Calu3 (cell line): ENCODE results near the gene SPOCK1. TPM values are rescaled to one million over a fixed set of nuclear protein-coding genes. Genes with fewer than 3 reads are reported as not detected.

Experiments used
- BruUV-seq: library from RNA; stranded (reverse); fragments of 400-500 nt; replicated peaks from 2 replicates; lab custom pipeline; 2021; lab: Mats Ljungman, UMichigan
- CTCF ChIA-PET: fragments of 300-600 bp; sonication (Branson Sonifier 250); formaldehyde crosslinking; loops from one replicate; lab custom pipeline; 2022; ENCODE audit warnings: antibody characterized with exemption; lab: Charles Lee
- DNase-seq: peaks from one replicate; pipeline ENCODE4 v3.0.0; 2022
- H3K27ac Mint-ChIP-seq: one replicate; pipeline ENCODE4 v1.8.0; 2022; ENCODE audit warnings: mixed read lengths; ENCODE audit not compliant: unreplicated experiment
- H3K27me3 Mint-ChIP-seq: one replicate; pipeline ENCODE4 v1.8.0; 2022; ENCODE audit warnings: mixed read lengths; ENCODE audit not compliant: unreplicated experiment
- H3K36me3 Mint-ChIP-seq: one replicate; pipeline ENCODE4 v1.8.0; 2022; ENCODE audit warnings: mild to moderate bottlenecking, moderate library complexity, mixed read lengths; ENCODE audit not compliant: insufficient read depth, unreplicated experiment
- H3K4me1 Mint-ChIP-seq: one replicate; pipeline ENCODE4 v1.8.0; 2022; ENCODE audit warnings: mild to moderate bottlenecking, low read depth, mixed read lengths; ENCODE audit not compliant: unreplicated experiment
- H3K4me3 Mint-ChIP-seq: one replicate; pipeline ENCODE4 v1.8.0; 2022; ENCODE audit warnings: mild to moderate bottlenecking, low read depth, moderate library complexity, mixed read lengths; ENCODE audit not compliant: unreplicated experiment
- H3K9me3 Mint-ChIP-seq: one replicate; pipeline ENCODE4 v1.8.0; 2022; ENCODE audit warnings: low read depth, mixed read lengths; ENCODE audit not compliant: unreplicated experiment
- intact Hi-C: fragments of 100-400 bp; cut with micrococcal nuclease; formaldehyde crosslinking; loops from one replicate; pipeline ENCODE4 v1.10.0; 2022; ENCODE audit not compliant: unreplicated experiment
- total RNA-seq: library from RNA; stranded (reverse); gene quantifications from 2 replicates; pipeline ENCODE4 v1.2.3, GENCODE V29; 2022
- TF ChIP-seq, protein P1 (sequence below): fragments of 200-600 bp; IDR thresholded peaks from one replicate; pipeline ENCODE4 v1.8.0; 2022; ENCODE audit warnings: antibody characterized with exemption; ENCODE audit not compliant: unreplicated experiment

Gene SPOCK1
- total RNA-seq, 1 experiment from 2014 or later: 3.2 TPM

DNA sequence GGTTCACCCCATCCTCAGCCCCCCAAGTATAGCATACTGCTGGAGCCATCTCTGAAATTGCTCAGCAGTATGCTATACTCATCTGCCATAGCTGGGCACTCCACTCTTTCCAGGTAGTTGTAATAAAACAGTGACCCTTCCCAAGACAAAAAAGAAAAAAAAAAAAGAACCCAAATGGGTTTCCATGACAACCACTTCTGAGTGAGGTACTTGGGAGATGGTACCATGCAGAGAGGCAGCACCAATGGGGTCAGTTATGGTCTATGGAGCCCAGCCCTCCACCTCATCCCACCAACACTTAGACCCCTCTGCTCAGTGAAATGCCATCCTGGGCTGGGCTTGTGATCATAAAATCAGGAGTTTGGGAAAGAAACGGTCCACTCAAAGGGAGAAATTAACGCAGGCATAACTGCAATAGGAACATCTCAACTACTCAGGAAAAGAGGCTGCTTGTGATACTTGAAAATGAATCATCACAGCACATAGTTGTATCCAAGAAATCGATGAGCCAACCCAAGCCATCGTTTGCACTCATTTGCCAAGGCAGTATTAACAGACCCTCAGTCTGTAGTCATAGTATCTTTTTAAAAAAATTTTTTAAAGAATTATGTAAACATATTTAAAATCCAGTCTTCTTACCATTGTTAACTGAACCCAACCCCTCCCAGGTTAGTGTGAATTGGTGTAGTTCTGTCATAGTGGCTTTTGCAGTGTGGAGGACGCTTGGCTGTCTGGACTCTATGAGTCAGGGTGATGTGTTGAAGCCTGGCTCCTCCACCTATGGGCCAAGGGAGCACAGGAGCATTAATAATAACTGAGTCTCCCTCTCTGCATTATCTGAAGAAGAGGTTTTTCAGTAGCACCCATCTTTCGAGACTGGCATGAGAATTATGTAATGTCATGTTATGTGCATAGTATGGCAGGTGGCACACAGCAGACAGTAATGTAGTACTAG lies 402.7 kb downstream of the SPOCK1 start:
- no TSS peak for BruUV-seq
- H3K27ac Mint-ChIP-seq: no peak overlapping the region
- H3K36me3 Mint-ChIP-seq: no peaks in the 10 kb centered on the region
- intact Hi-C loops: no loop called here
- CTCF ChIA-PET: no interaction called here
- H3K4me3 Mint-ChIP-seq: no peak overlapping the region
- TF ChIP-seq, protein P1, sequence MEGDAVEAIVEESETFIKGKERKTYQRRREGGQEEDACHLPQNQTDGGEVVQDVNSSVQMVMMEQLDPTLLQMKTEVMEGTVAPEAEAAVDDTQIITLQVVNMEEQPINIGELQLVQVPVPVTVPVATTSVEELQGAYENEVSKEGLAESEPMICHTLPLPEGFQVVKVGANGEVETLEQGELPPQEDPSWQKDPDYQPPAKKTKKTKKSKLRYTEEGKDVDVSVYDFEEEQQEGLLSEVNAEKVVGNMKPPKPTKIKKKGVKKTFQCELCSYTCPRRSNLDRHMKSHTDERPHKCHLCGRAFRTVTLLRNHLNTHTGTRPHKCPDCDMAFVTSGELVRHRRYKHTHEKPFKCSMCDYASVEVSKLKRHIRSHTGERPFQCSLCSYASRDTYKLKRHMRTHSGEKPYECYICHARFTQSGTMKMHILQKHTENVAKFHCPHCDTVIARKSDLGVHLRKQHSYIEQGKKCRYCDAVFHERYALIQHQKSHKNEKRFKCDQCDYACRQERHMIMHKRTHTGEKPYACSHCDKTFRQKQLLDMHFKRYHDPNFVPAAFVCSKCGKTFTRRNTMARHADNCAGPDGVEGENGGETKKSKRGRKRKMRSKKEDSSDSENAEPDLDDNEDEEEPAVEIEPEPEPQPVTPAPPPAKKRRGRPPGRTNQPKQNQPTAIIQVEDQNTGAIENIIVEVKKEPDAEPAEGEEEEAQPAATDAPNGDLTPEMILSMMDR: no peak
- H3K27me3 Mint-ChIP-seq: no peaks in the 10 kb centered on the region
- DNase-seq: no peak
- H3K9me3 Mint-ChIP-seq: no peaks in the 10 kb centered on the region
- peaks cover 17% of the 10 kb centered on the region for H3K4me1 Mint-ChIP-seq

DNA sequence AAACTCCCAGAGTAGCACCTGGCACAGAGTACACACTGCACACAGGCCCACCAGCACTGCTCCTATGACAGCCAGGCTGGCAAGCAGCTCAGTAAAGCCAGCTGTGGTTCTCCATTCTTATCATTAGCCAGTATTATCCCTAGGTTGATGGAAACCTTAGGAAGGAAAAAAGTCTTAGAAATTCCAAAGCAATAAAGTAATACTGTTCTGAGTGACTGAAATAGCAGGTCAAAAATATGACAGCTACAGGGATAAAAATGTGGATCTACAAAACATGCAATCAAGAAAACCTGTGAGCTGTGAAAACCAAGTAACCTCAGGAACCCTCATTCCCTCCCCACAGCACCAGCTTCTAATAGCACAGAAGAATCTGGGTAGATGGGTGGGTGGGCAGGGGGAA lies 403.5 kb downstream of the SPOCK1 start:
- Mint-ChIP-seq H3K4me3 (no peak overlapping the region), H3K9me3 (no peaks in the 10 kb centered on the region), H3K27ac (no peak overlapping the region), H3K4me1 (peaks cover 17% of the 10 kb centered on the region), H3K27me3 (no peaks in the 10 kb centered on the region), H3K36me3 (no peaks in the 10 kb centered on the region)
- CTCF ChIA-PET: interaction anchor here (0.6 kb wide), 1 partner anchor 865 kb away, joined by 3 read pairs; no protein-coding TSS in a partner anchor
- TF ChIP-seq, protein P1: no peak
- DNase-seq: no peak
- no TSS peak for BruUV-seq
- intact Hi-C loops: no loop called here

- Mint-ChIP-seq H3K4me1 (peaks cover 17% of the 10 kb centered on the region), H3K27ac (no peak overlapping the region), H3K4me3 (no peak overlapping the region), H3K27me3 (no peaks in the 10 kb centered on the region), H3K36me3 (no peaks in the 10 kb centered on the region), H3K9me3 (no peaks in the 10 kb centered on the region)
- TF ChIP-seq, protein P1: no peak
- intact Hi-C loops: no loop called here
- DNase-seq: no peak
- BruUV-seq: no TSS peak
- CTCF ChIA-PET: interaction anchor here (1.6 kb wide), 1 partner anchor 18 kb away, joined by 3 read pairs; no protein-coding TSS in a partner anchor
Measured at GRCh38 chr5:137092831-137093230, 406.3 kb downstream of the SPOCK1 start.

DNA sequence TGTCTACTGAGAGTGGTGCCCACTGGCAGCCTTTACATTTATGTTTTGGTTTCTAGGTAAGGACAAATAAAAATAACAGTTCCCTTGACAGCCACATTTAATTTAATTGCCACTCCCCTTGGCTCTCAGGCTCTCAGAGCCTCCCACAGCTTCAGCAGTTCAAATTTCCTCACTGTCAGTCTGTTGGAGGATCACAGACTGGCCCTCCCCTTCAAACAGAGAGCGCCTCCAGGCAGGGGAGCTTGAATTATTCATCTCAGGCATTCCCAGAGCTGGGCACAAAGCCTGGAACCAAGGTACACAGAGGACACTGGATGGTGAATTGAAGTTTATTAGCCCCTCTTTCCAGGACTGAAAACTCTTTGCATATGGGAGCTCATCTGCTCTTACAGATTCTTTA lies 407.7 kb downstream of the SPOCK1 start:
- DNase-seq: no peak
- H3K27me3 Mint-ChIP-seq: peaks cover 1% of the 10 kb centered on the region

More for the DNA sequence above, 407.7 kb downstream of the SPOCK1 start:
- TF ChIP-seq, protein P1: no peak
- Mint-ChIP-seq H3K27ac (no peak overlapping the region), H3K36me3 (no peaks in the 10 kb centered on the region), H3K4me3 (no peak overlapping the region), H3K4me1 (peaks cover 15% of the 10 kb centered on the region), H3K9me3 (no peaks in the 10 kb centered on the region)
- no TSS peak for BruUV-seq
- intact Hi-C loops: no loop called here
- CTCF ChIA-PET: no interaction called here
